PFSK-1 (cell line): ENCODE data around the gene UNC5C.

ENCODE experiments used
- FOXP2 ChIP-seq: optimal IDR thresholded peaks from 2 replicates; pipeline ENCODE3; 2011; ENCODE audit warnings: borderline replicate concordance, control low read depth, inconsistent platforms; ENCODE audit not compliant: insufficient read depth; ENCODE audit errors: extremely low read length, extremely low read depth
- POLR2AphosphoS5 ChIP-seq: IDR thresholded peaks from 2 replicates; pipeline ENCODE4 v1.6.1; 2012; ENCODE audit warnings: low read depth, mild to moderate bottlenecking, control low read depth, low read length, moderate library complexity
- SIN3A ChIP-seq: IDR thresholded peaks from 2 replicates; pipeline ENCODE4 v1.6.1; 2012; ENCODE audit warnings: mild to moderate bottlenecking, low read length, moderate library complexity, borderline replicate concordance; ENCODE audit not compliant: insufficient read depth
- TAF1 ChIP-seq: IDR thresholded peaks from 2 replicates; pipeline ENCODE4 v1.6.1; 2012; ENCODE audit warnings: low read length, control low read depth, borderline replicate concordance; ENCODE audit not compliant: insufficient read depth
- TF ChIP-seq, protein P1 (sequence below), 2 experiments: IDR thresholded peaks; 2 replicates each; pipeline versions ENCODE4 v1.6.1 to v1.8.0; 2011 to 2012; ENCODE audit warnings: low read depth in 2 of 2, low read length in 2 of 2, control low read depth in 1 of 2, inconsistent platforms in 1 of 2, mild to moderate bottlenecking in 1 of 2, moderate library complexity in 1 of 2; ENCODE audit not compliant: insufficient read depth in 1 of 2

Gene UNC5C

DNA sequence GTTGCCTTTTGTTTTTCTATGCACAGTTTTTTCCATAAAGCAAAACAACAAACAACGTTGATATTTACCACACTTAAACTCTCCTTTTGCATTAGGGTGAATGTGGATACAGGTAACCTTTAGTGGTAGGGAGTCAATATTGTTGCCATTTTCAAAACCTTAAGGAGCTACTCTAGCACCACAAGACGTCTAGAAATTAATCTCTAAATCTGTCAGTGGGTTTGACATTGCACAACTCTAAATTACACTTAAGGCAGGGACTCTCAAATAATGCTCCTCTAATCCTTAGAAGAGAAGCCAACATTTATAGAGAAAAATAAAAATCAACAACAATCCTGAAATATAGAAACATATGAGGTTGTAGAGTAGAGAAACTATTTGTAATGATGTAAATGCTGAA is 297.2 kb downstream of the UNC5C start:
- TF ChIP-seq, protein P1, sequence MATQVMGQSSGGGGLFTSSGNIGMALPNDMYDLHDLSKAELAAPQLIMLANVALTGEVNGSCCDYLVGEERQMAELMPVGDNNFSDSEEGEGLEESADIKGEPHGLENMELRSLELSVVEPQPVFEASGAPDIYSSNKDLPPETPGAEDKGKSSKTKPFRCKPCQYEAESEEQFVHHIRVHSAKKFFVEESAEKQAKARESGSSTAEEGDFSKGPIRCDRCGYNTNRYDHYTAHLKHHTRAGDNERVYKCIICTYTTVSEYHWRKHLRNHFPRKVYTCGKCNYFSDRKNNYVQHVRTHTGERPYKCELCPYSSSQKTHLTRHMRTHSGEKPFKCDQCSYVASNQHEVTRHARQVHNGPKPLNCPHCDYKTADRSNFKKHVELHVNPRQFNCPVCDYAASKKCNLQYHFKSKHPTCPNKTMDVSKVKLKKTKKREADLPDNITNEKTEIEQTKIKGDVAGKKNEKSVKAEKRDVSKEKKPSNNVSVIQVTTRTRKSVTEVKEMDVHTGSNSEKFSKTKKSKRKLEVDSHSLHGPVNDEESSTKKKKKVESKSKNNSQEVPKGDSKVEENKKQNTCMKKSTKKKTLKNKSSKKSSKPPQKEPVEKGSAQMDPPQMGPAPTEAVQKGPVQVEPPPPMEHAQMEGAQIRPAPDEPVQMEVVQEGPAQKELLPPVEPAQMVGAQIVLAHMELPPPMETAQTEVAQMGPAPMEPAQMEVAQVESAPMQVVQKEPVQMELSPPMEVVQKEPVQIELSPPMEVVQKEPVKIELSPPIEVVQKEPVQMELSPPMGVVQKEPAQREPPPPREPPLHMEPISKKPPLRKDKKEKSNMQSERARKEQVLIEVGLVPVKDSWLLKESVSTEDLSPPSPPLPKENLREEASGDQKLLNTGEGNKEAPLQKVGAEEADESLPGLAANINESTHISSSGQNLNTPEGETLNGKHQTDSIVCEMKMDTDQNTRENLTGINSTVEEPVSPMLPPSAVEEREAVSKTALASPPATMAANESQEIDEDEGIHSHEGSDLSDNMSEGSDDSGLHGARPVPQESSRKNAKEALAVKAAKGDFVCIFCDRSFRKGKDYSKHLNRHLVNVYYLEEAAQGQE (IDR thresholded peaks at IDR 0.05; ENCODE audit: insufficient read depth in 1 of 2, low read depth in 2 of 2, low read length in 2 of 2), result no peak
- no peak for TF ChIP-seq SIN3A
- no peak for TF ChIP-seq TAF1
- TF ChIP-seq POLR2AphosphoS5, result no peak
- TF ChIP-seq FOXP2, result no peak

DNA sequence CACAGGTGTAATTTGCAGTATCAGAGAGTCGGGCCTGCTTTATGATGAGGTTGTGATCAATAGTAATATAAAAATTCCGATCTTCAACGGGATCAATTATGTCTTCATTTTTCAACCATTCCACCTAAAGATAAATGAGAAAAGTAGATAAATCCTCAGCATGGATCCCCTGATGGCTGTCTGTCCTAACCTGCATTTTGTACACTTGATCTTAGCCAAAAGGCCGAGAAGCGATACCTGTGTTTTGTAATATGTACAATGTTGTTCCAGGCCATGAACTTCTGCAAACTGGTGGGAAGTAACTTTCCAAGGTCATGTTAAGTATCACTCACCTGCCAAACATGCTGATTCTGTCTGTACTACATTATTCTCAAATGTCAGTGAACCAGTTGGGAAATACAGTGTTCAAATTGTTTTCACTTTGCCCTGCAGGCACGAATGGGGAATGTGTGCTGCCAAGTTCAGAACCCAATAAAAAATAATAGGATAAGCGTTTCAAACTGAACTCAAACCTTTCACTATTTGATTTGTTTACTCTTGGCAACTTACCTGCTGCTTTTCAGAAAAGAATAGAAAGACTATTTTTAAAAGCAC is 298.1 kb downstream of the UNC5C start:
- TF ChIP-seq, protein P1 (IDR thresholded peaks at IDR 0.05; ENCODE audit: insufficient read depth in 1 of 2, low read depth in 2 of 2, low read length in 2 of 2), result no peak
- TF ChIP-seq POLR2AphosphoS5, result no peak
- TF ChIP-seq FOXP2, result no peak
- no peak for TF ChIP-seq SIN3A

GRCh38 chr4:95249426-95250021 is 299.2 kb downstream of the UNC5C start:
- TF ChIP-seq FOXP2, result no peak

- TF ChIP-seq POLR2AphosphoS5 (no peak), TAF1 (no peak), FOXP2 (no peak), SIN3A (no peak)
- TF ChIP-seq, protein P1 (IDR thresholded peaks at IDR 0.05; ENCODE audit: insufficient read depth in 1 of 2, low read depth in 2 of 2, low read length in 2 of 2), result no peak
Observed at GRCh38 chr4:95248720-95249425, 299.9 kb downstream of the UNC5C start.

- TF ChIP-seq TAF1, result no peak
- no peak for TF ChIP-seq SIN3A
- TF ChIP-seq, protein P1 (IDR thresholded peaks at IDR 0.05; ENCODE audit: insufficient read depth in 1 of 2, low read depth in 2 of 2, low read length in 2 of 2), result no peak
- no peak for TF ChIP-seq POLR2AphosphoS5
- no peak for TF ChIP-seq FOXP2
Observed at GRCh38 chr4:95243892-95244291, 304.9 kb downstream of the UNC5C start.
